HG03097 (cell line): ENCODE data around the gene CCT6B.

Experiments
- ATAC-seq: cut with Tn5 transposase; IDR thresholded peaks from one replicate; pipeline ENCODE4 v1.9.1; 2021; ENCODE audit not compliant: unreplicated experiment, low FRiP score

CCT6B gene

GRCh38 chr17:34892461-34893249 lies 68.6 kb downstream of the CCT6B start:
- ATAC-seq, result no peak

GRCh38 chr17:34886831-34887230 lies 74.4 kb downstream of the CCT6B start:
- no peak for ATAC-seq

GRCh38 chr17:34885076-34885475 lies 76.2 kb downstream of the CCT6B start:
- no peak for ATAC-seq

GRCh38 chr17:34884597-34884996 lies 76.7 kb downstream of the CCT6B start:
- no peak for ATAC-seq

GRCh38 chr17:34883106-34884000 lies 77.9 kb downstream of the CCT6B start:
- ATAC-seq, result no peak

- ATAC-seq, result no peak
Measured at GRCh38 chr17:34879146-34879545, 82.1 kb downstream of the CCT6B start.
